NCI-H1436 treated with DMSO at 0.1 percent for 48 hours (cell line): ENCODE measurements around the gene KAT7.
"Not testable (repeated sequence)": the region's sequence is repeated elsewhere in the genome, so short reads cannot be mapped to it uniquely, and the experiment has no call there.

Experiments used
- DNase-seq: peaks from one replicate; lab custom pipeline; 2025; lab: John Stamatoyannopoulos, UW

Gene KAT7

GRCh38 chr17:49809056-49809455 lies 20.6 kb downstream of the KAT7 start:
- DNase-seq = no peak

GRCh38 chr17:49814781-49815529 lies 26.5 kb downstream of the KAT7 start:
- no peak for DNase-seq

DNA sequence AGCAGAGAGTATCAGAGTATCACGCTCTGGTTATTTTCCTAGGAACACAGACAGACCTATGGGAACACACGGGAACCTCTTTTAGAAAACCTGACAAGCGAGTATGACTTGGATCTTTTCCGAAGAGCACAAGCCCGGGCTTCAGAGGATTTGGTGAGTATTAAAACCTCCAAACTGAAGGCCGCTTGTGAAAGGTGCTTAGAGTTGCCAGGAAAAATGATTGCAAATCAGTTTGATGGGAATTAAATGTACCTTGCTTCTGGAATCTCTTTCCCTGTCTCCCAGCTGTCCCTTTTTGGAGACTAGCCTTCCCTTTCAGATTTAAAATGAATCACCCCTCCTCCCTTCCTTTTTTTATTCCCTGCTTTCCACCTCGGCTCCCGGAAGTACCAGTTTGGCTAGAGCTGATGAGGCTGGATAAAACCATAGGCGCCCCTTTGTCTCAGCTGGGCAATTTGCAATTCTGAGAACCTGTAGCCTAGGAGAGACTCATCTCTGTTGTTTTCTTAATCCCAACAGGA lies 27.3 kb downstream of the KAT7 start:
- DNase-seq = no peak

GRCh38 chr17:49817993-49818392 lies 29.5 kb downstream of the KAT7 start:
- no peak for DNase-seq

- no peak for DNase-seq
Measured at GRCh38 chr17:49819138-49819537, 30.7 kb downstream of the KAT7 start.

DNA sequence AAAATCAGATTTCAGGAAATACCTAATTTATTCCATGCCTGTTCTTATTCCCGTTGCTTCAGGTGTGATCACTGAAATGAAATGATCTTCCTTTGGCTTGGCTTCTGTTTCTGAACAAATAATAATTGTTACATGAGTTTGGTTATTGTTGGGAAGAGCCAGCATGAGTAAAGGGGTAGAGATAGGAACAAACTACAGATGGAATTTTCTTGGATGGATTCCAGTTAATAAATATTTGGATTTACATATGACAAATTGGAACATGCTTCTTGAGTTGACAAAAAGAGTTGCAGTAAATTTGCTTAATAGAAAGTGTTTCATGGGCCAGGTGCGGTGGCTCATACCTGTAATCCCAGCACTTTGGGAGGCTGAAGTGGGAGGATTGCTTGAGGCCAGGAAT lies 31.2 kb downstream of the KAT7 start:
- no peak for DNase-seq

DNA sequence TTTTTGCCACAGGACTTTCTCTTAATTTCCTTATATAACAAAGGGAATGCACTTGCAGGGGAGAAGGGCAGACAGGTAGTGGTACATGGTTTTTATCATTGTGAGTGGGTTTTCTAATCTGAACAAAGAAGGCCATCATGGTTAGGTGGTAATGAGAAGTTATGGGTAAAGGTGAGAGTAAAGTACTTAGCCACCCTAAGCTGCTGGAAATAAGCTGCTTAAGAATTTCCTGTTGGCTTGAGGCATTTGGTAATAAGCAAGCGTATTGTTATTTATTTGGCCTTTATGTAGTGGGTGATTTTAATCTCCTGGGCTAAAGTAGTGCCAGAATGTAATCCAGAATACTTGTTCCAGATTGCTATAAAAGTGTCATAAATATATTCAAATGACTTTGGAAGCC lies 32.3 kb downstream of the KAT7 start:
- DNase-seq = no peak

- no peak for DNase-seq
Measured at GRCh38 chr17:49821466-49821865, 33.0 kb downstream of the KAT7 start.

DNA sequence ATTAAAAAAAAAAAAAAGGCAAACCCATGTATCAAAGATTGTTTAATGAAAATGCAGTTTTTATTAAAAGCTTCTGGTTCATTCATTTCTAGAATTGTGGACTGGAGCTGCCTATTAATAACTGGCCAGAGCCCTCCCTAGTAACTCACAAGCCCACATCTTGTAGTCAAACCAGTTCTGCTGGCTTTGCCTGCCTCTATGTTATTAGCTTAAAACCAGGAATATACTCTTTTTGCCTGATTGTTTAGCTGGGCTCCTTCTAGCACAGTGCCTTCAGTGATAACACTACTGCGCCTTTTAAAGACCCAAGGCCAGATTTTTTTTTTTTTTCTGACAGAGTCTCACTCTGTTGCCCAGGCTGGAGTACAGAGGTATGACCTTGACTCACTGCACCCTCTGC lies 33.4 kb downstream of the KAT7 start:
- DNase-seq = no peak

- DNase-seq = no peak
Measured at GRCh38 chr17:49822829-49823228, 34.3 kb downstream of the KAT7 start.

DNA sequence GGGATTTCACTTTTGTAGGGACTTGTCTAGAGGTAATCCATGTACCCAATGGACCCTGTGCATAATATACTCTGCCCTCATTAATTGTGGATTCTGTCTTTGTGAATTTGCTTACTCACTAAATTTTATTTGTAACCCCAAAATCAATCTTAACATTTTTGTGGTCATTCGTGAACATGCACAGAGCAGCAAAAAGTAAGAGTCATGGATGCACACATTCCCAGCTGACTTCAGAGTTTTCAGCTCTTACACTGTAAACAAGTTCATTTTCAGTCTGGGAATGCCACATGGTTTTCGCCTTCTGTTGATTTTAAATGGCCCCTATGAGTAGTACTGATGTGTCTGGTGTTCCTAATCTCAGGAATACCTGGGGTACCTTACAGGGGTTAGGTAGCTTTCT lies 35.1 kb downstream of the KAT7 start:
- no peak for DNase-seq

DNA sequence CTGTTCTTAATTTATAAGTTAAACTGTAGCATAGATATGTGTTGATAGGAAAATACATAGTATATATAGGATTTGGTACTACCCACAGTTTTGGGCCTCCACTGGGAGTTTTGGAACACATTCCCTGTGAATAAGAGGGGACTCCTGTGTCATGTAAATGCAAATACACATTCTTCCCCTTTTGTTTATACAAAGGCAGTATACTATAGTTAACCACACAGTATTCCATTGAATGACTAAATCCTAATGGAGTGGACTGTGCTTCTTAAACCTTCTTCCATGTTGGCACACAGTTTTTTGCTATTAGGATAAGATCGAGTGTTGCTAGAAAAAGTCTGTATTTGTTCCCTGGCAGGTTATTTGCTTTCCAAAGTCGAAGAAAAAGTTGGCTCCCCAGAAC lies 37.2 kb downstream of the KAT7 start:
- DNase-seq = no peak

DNA sequence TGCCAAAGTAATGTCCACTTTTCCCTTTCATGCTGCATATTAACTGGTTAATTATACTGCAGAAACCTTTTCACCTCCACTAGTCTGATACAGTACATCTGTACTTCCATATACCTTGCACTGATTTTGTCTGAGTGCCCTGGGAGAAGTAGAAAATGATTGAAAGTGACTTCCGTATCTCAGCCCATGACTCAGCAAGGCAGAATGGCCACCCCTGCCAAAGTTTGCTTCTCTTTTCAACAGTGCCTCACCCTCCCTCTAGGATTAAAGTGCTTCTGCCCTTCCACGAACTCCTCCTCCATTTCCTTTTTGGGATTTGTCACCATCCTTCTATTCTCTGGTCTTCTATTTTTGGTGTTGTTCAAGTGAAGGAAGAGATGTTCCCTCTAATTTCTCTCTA lies 39.8 kb downstream of the KAT7 start:
- not testable (repeated sequence) for DNase-seq

DNA sequence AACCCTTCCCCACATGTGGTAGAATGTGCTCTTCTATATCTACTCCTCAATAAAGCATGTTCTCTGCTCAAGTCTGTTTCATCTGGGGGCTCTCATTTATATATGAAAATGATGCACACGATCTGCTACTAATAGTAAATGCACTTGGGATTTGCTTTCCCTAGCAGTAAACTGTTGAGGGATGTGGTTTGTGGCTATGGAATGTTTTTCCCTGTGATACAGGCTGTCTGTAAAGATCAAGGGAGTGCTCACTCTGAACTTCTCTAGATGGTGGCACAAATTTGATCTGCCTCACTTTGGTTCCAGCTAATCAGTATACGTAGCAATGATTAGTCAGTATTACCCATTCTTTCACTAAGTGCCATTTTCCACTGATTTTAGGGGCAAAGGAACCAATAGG lies 40.5 kb downstream of the KAT7 start:
- no peak for DNase-seq

- no peak for DNase-seq
Measured at GRCh38 chr17:49830605-49831004, 42.1 kb downstream of the KAT7 start.

DNA sequence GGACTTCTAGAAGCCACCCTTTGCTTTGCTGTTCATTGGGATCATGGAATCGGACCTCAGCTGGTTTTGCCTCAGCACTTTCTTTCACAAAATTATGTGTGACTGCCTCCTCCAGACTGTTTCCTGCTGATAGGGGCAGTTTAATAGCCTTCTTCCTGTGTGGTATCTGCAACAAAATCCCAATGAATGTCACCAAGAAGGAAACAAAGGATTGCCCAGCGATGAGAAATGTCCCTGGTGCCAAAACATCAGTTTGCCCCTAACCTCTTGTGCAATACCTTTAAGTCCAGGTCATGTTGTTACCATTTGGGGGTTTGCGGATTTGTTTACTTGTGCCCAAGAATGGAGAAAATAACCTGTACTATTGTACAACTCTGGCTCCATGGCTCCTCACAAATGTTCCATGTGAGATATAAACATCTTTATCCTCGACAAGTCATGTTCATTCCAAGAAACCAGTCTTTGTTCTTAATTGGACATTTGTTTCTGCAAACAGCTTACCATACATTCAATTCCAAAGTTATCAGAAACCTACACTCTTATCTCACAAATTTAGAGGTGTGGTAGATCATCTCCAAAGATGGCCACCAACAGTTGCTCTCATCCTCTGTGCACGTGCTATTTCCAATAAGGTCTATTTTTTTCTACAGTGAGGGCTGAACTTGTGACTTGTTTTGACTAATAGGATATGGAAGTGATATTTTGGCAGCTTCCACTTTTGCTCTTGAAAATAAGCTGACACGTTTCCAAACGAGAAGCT lies 44.5 kb downstream of the KAT7 start:
- DNase-seq = no peak

DNA sequence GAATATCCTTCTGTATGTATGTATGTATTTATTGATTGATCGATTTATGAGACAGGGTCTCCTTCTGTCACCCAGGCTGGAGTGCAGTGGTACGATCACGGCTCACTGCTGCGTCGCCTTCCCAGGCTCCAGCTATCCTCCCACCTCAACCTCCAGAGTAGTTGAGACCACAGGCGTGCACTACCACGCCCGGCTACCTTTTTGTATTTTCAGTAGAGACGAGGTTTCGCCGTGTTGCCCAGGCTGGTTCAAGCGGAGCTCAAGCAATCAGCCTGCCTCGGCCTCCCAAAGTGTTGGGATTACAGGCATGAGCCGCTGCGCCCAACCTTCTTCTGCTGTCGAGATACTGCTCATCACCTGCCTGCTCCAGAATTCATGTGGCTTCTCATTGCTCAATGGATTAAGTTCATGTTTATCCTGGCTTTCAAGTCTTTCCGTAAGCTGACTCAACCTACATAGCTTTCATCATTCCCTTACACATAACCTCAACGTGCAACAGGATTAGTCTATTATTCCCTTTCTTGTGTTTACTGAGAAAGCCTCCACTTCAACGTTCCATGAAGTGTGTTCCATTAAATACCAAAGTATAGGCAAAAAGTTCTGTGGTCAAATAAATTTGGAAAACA lies 45.8 kb downstream of the KAT7 start:
- DNase-seq = no peak

- no peak for DNase-seq
Measured at GRCh38 chr17:49835472-49835871, 47.0 kb downstream of the KAT7 start.

DNA sequence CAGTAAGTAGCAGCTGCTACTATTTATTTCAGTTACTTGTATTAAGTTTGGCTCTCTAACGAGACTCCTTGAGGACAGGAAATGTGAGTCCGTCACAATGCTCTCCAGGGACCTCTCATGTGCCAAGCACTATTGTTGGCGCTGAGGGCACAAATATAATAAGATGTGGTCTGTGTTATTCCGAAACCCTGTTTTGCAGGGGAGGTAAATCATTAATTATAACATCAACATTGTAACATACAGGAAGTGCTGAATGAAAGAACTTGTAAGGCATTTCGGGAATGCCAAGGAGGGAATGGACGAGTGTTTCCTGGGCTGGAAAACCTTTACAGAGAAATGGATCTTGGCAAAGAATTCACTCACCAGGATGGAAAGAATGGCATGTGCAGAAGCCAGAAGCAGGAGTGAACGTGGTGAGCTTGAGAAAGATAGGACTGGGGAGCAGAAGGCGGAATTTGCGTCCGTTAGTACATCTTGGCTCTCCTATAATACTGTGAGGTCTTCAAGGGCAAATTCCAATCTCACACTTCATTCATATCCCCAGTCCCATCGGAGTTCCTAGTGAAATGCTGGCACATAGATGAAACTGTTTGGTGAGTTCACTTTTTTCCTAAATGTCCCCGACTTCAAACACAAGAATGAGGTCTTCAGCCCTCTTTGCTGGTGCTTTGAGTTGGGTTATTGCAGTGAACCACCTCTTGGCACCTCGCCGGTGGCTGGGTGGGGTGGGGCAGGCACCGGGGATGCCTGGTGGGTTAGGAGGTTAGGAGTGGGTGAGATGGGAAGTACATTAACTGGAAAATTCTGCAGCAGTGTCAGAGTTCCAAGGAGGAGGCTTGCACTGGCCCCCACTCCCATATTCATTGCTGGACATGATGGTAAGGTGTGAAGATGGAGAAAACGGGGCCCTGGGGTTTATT lies 47.9 kb downstream of the KAT7 start:
- DNase-seq = no peak

DNA sequence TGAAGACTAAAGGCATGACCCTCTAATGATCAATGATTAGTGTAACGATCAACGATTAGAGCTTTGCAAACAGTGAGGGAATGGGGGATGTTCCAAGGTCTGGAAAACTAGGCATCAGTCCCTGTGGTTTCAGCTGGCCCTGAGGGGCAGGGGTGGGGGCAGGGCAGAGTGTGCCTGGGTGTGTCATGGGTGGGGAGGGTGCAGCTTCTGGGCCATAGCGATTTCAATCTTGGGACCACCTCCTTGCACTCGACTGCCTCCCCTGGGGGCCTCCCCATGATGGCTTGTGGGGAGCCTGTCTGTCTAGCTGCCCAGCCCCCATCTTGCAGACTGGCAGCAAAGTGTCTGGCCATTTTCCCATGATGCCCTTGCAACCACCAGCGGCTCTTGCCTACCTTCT lies 51.0 kb downstream of the KAT7 start:
- no peak for DNase-seq

DNA sequence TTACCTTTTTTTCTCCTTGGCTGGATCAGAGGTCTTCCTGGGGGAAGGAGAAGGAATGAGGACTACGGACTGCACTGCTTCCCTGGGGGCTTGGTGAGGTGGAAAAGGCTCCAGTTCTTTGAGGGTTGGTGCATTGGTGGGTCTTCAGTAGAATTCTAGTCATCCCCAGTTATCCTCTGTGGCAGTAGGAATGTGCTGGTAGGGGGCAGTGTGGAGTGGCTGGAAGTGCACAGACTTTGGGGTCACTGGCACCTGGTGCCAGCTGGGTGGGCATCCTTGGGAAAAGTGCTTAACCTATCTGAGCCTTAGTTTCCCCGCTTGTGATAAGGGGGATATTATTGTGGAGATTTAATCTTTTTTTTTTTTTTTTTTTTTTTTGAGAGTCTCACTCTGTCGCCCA lies 53.1 kb downstream of the KAT7 start:
- DNase-seq = no peak

DNA sequence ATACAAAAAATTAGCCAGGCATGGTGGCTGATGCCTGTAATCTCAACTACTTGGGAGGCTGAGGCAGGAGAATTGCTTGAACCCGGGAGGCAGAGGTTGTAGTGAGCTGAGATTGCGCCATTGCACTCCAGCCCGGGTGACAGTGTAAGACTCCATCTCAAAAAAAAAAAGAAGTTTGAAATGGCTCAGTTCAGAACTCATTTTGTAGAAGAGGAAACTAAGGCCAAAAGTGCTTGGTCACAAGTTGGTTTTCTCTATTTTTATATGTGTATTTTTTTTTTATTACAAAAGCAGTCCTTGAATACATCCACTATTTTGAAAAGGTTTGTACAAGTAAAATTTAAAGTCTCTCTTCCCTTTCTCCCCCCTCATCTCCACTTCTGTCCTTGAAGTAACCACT lies 53.9 kb downstream of the KAT7 start:
- DNase-seq = no peak
